Muscle layer of duodenum (tissue), 2 donors: ENCODE measurements around the gene IDS.
"Not testable (repeated sequence)": the region's sequence is repeated elsewhere in the genome, so short reads cannot be mapped to it uniquely, and the experiment has no call there.

Source experiments
- H3K27ac ChIP-seq: one replicate; pipeline ENCODE4 v1.7.0; 2013; ENCODE audit warnings: mild to moderate bottlenecking, low read length
- H3K27me3 ChIP-seq: one replicate; pipeline ENCODE4 v1.7.0; 2013; ENCODE audit warnings: low read depth, mild to moderate bottlenecking, control low read depth, low read length
- H3K36me3 ChIP-seq, 2 donors: one replicate each; pipeline ENCODE4 v1.7.0; 2013; ENCODE audit warnings: low read length in 2 of 2, control low read depth in 1 of 2, mild to moderate bottlenecking in 1 of 2; ENCODE audit not compliant: insufficient read depth in 2 of 2, control insufficient read depth in 1 of 2
- H3K4me1 ChIP-seq, 2 donors: one replicate each; pipeline ENCODE4 v1.7.0; 2013; ENCODE audit warnings: low read length in 2 of 2, mild to moderate bottlenecking in 2 of 2, control low read depth in 1 of 2, moderate library complexity in 1 of 2; ENCODE audit not compliant: insufficient read depth in 2 of 2, control insufficient read depth in 1 of 2
- H3K4me3 ChIP-seq, 2 donors: one replicate each; pipeline ENCODE4 v1.7.0; 2013; ENCODE audit warnings: low read length in 2 of 2, low read depth in 1 of 2, mild to moderate bottlenecking in 1 of 2
- H3K9me3 ChIP-seq, 2 donors: one replicate each; pipeline ENCODE4 v1.7.0; 2013; ENCODE audit warnings: low read length in 2 of 2, control low read depth in 1 of 2, mild to moderate bottlenecking in 1 of 2; ENCODE audit not compliant: control insufficient read depth in 1 of 2
- donor health status: healthy.

Gene IDS

DNA sequence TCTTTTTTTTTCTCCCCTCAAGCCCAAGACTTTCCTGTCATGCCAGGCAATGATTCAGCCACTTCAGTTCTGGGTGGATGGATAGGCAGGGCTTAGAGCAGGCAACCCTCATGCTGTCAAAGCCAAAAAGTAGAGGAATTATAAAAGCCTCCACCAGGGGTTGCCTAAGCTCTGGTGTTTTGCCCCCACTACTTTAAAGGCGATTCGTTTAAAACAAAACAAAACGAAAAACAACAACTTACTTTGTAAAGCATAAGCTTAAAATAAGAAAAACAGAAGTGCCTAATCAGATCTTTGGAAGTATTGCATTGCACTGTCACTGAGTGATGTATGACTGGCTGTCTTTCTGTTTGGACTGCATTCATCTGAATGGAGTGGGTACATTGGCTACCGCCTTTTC lies 5.3 kb upstream of the IDS start:
- Histone ChIP-seq H3K4me1 (no peaks in the 10 kb centered on the region), H3K36me3 (no peaks in the 10 kb centered on the region), H3K27ac (no peak overlapping the region), H3K27me3 (no peaks in the 10 kb centered on the region), H3K4me3 (no peak overlapping the region), H3K9me3 (no peaks in the 10 kb centered on the region)

DNA sequence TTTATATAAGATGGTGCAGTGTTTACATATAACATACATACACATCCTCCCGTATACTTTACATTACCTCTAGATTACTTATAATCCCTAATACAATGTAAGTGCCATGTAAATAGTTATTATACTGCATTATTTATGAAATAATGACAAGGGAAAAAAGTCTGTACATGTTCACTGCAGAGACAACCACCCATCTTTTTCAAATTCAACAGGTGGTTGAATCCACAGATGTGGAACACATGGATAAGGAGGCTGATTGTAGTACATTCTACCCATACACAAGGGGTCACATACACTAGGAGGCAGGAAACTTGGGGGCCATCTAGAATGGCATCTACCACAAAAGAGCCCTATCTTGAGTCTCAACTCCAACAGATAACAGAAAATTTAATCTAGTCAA lies 3.4 kb upstream of the IDS start:
- H3K4me3 ChIP-seq, result no peak overlapping the region
- no peak overlapping the region for H3K27ac ChIP-seq
- H3K4me1 ChIP-seq, result peaks cover 0 to 5% of the 10 kb centered on the region in 2 donors
- no peaks in the 10 kb centered on the region for H3K9me3 ChIP-seq
- H3K27me3 ChIP-seq, result no peaks in the 10 kb centered on the region
- no peaks in the 10 kb centered on the region for H3K36me3 ChIP-seq

DNA sequence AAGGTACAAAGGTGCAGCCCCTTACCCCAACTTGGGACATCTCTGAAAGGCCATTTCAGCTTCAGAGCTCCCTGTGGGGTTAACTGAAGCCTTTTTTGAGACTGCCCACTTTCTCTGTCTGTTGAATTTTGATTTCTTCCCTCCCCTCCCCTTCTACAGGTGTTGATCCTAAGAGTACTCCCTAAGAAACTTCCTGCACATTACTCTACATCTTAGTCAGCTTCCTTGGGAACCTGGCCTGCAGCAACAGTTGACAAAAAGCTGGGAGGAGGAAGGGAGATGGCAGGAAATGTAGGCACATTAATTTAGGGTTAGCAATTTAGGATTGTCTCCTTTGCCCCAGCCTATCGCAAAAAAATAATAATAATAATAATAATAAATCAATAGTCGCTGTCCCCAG lies 1.2 kb upstream of the IDS start:
- H3K27ac ChIP-seq, result no peak overlapping the region

DNA sequence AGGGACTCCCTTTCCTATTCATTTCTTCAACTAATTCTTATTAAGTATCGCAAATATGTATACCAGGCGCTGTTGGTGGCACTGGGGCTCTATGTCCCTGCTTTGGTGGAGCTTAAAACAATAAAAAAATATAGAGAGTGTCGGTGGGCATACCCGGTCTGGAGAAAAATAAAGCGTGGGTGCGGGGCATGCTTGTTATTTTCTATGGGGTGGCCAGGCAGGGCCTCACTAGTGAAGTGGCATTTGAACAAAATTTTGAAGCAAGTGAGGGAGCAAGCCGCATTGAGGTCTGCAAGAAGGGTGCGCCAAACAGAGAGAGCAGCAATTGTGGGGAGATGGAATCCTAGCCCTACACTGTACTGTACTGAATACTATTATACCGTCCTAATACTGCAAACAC lies 565 bp upstream of the IDS start:
- no peaks in the 10 kb centered on the region for H3K27me3 ChIP-seq
- H3K4me1 ChIP-seq, result peaks cover 0 to 10% of the 10 kb centered on the region in 2 donors
- peak overlapping the region in 1 of 2 donors; percentile 67 for H3K4me3 ChIP-seq
- H3K36me3 ChIP-seq, result peaks cover 9 to 13% of the 10 kb centered on the region in 2 donors
- H3K9me3 ChIP-seq, result no peaks in the 10 kb centered on the region
- no peak overlapping the region for H3K27ac ChIP-seq

More for the DNA sequence above, 1.2 kb upstream of the IDS start:
- Histone ChIP-seq H3K36me3 (peaks cover 3 to 6% of the 10 kb centered on the region in 2 donors), H3K9me3 (no peaks in the 10 kb centered on the region), H3K27me3 (no peaks in the 10 kb centered on the region), H3K4me1 (peaks cover 0 to 10% of the 10 kb centered on the region in 2 donors), H3K4me3 (no peak overlapping the region)

DNA sequence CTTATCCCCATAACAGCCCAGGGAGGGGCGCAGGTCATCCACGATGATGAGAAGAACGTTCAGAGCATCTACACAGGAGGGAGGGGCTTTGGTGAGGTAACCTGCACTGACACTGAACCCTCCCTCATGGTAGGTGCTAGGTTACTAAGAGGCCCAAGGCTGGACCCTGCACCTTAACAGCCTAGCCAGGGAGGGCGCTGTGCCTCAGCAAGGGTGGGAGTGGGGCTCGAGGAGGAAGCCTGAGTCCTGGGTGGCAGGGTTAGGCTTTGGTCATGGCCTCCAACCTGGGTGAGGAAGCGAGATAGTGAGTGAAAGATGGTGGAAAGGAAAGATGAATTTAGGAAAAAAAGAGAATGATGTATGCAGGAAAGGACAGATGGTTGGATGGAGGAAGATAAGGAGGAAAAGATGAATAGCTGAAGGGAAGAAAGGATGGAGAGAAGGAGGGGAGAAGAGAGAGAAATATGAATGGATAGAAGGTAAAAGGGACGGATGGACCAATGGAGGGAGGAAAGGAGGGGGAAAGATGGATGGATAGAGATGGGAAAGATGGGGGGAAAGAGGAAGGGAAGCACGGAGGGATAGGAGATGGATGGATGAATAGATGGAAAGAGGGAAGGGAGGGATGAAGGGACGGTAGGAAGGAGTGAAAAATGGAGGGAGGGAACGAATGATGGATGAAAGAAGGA lies 736 bp downstream of the IDS start:
- Histone ChIP-seq H3K27ac (peak overlapping the region; percentile 80), H3K4me1 (peaks cover 0 to 10% of the 10 kb centered on the region in 2 donors), H3K9me3 (no peaks in the 10 kb centered on the region), H3K4me3 (peak overlapping the region; percentile 67 to 76), H3K27me3 (no peaks in the 10 kb centered on the region), H3K36me3 (peaks cover 14 to 24% of the 10 kb centered on the region in 2 donors)

DNA sequence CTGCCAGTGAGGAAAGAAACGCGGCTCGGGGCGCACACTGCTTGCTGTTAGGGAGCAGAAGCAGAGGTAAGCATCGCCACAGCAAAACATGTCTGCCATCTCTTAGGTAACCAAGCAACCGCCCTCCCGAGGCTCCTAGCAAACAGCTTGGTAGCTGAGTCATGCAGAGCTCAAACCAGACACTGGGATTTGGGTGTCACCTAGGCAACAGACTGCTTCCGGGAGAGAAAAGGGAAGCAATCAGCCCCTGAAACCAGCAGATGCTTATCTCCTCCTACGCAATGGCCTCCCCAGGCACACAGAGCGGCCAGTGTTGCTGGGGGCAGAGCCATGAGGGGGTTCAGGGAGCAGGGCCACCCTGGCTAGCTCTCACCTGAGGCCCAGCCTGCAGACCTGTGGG lies 1.7 kb downstream of the IDS start:
- Histone ChIP-seq H3K36me3 (peaks cover 14 to 29% of the 10 kb centered on the region in 2 donors), H3K4me3 (peak overlapping the region in 1 of 2 donors; percentile 67), H3K4me1 (peaks cover 0 to 10% of the 10 kb centered on the region in 2 donors)
- H3K27me3 ChIP-seq, H3K27ac ChIP-seq, H3K9me3 ChIP-seq: not testable (repeated sequence)

DNA sequence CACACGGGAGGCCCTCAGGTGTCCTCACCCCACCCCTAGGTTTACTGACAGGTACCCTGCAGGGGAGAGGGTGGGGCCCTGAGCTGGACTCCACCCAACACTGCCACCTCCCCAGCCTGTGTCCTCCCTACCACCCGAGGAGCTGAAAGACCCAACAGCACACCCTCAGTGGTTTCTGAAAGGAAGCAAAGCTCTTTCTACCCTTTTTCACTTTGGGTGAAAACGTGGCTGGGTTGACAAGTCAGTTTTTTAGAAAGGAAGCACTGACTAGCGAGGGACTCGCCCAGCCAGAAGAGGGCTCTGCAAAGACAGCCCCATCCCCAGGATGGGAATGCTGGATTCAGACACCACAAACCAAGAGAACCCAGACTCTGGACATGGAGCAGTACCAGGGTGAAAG lies 2.2 kb downstream of the IDS start:
- Histone ChIP-seq H3K36me3 (peaks cover 18 to 33% of the 10 kb centered on the region in 2 donors), H3K4me1 (peaks cover 0 to 10% of the 10 kb centered on the region in 2 donors)
- not testable (repeated sequence) for H3K9me3 ChIP-seq, H3K4me3 ChIP-seq, H3K27ac ChIP-seq, H3K27me3 ChIP-seq

DNA sequence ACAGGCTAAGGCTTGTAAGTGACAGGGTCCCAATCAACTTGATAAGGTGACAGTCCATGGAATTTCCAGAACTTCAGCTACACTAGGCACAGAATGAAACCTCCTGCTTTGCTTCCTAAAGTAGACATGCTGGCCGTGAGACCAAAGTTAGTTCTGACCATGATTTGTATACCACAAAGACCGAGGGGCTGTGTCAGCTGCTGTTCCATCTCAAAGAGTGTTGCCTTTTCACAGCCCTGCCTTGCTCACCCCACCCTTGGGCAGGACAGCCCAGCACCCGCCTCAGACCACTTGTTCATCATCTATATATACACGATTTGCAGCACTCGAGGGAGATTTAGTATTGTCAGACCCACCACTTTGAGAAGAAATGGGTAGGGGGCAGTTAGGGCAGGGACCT lies 5.3 kb downstream of the IDS start:
- H3K27me3 ChIP-seq, result no peaks in the 10 kb centered on the region
- peaks cover 46 to 63% of the 10 kb centered on the region in 2 donors for H3K36me3 ChIP-seq
- no peak overlapping the region for H3K4me3 ChIP-seq
- peaks cover 0 to 10% of the 10 kb centered on the region in 2 donors for H3K4me1 ChIP-seq
- no peak overlapping the region for H3K27ac ChIP-seq
- no peaks in the 10 kb centered on the region for H3K9me3 ChIP-seq

DNA sequence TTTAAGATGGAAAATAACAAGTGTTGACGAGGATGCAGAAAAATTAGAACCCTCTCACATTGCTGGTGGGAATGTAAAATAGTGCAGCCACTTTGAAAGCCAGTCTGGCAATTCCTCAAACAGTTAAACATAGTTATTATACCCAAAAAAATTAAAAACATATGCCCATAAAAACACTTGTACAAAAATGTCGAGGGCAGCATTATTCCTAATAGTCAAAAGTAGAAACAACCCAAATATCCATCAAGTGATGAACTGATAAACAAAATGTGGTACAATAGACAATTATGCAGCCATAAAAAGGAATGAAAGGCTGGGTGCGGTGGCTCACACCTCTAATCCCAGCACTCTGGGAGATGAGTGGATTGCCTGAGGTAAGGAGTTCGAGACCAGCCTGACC lies 6.3 kb downstream of the IDS start:
- Histone ChIP-seq H3K4me3 (no peak overlapping the region), H3K9me3 (no peaks in the 10 kb centered on the region), H3K27ac (no peak overlapping the region), H3K27me3 (no peaks in the 10 kb centered on the region), H3K36me3 (peaks cover 55 to 71% of the 10 kb centered on the region in 2 donors), H3K4me1 (peaks cover 0 to 5% of the 10 kb centered on the region in 2 donors)

DNA sequence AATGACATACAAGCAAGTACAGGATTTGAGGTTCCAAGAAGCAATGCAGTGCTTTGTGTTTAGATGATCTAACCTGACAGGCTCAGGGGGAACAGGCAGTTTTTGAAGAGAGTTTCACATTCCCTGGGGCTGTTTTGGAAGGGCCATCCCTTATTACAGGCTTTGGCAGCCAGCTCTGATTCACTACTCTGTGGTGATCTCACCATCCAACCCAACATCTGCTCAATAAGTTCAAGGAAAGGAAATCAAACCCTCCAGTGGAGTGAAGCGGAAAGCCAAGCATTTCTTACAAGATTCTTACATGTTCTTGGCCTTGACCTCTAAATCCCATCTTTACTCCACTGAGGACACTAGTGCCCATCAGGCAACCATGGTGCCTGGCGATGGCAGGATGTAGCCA lies 7.5 kb downstream of the IDS start:
- Histone ChIP-seq H3K9me3 (no peaks in the 10 kb centered on the region), H3K36me3 (peaks cover 55 to 82% of the 10 kb centered on the region in 2 donors), H3K4me1 (peaks cover 0 to 5% of the 10 kb centered on the region in 2 donors), H3K4me3 (no peak overlapping the region), H3K27ac (no peak overlapping the region), H3K27me3 (no peaks in the 10 kb centered on the region)

DNA sequence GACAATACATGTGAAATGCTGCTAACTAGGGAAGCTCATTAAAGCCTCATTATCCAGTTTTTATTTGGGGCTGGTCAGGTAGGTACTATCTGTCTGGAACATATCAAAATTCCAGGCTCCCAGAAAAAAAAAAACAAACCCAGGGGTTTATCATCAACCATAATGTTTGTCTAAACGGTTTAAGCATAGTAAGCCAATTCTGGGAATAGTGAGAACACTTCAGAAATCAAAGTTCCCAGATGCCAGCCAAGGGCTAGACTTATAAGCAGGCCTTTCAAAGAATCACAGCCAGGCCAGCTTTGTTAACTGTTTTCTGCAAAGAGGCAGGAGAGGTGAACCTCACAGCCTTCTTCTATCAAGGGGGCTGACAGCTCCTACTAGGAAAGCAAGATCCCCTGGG lies 8.1 kb downstream of the IDS start:
- H3K9me3 ChIP-seq, result no peaks in the 10 kb centered on the region
- H3K27ac ChIP-seq, result no peak overlapping the region
- peaks cover 55 to 88% of the 10 kb centered on the region in 2 donors for H3K36me3 ChIP-seq
- H3K4me3 ChIP-seq, result no peak overlapping the region
- H3K4me1 ChIP-seq, result peaks cover 0 to 5% of the 10 kb centered on the region in 2 donors
- no peaks in the 10 kb centered on the region for H3K27me3 ChIP-seq

DNA sequence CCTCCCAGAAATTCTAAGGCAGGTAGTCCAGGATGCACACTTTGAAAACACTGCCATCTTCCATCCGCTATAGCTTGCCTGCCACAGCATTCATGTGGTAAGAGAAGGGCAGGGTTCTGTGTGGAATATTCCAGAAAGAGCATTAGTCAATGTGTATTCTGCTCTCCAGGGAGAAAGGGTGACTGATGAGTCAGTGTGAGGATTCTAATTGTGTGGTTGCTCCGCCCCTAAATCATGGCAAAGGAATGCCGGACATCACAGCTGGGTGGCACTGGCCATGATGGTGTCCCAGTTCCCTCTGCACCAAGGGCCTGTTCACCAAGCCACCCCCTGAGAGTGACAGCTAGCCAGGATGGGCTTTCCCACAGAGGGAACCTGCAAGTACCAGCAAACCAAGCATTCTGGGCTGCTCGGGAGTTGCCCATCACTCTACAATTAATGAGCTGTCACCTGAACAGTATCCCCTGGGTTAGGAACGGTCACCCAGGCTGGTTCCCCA lies 9.5 kb downstream of the IDS start:
- Histone ChIP-seq H3K9me3 (no peaks in the 10 kb centered on the region), H3K27me3 (no peaks in the 10 kb centered on the region), H3K27ac (no peak overlapping the region), H3K4me1 (no peaks in the 10 kb centered on the region), H3K36me3 (peaks cover 46 to 84% of the 10 kb centered on the region in 2 donors), H3K4me3 (no peak overlapping the region)
